Measurements from ENCODE around the gene LPP.

The LPP gene

DNA sequence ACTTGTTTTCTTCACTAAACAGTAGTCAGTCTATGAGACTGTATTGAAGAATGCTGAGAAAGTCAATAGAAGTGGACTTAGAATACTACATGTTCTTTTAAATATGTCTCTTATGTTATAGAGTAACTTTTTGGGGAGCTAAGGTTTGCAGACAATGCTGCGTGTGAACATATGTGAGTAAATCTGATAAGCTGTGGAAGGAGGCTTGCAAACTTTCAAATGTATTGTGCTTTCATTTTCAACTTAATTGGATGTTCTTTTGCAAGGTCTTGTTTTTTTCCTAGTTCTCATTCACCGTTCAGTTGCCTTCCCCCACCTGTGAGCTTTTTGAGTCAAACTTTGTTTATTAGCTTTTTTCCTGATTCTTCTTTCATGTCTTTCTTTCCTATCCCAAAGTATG is 176.2 kb downstream of the LPP start:
- TF ChIP-seq PAX5 (IDR thresholded peaks at IDR 0.05; ENCODE audit: insufficient read depth, low read length, severe bottlenecking) (no peak), SPI1 (IDR thresholded peaks at IDR 0.05; ENCODE audit: low read depth, low read length) (no peak), TAF1 (IDR thresholded peaks at IDR 0.05; ENCODE audit: low read depth, low read length) (no peak), POU2F2 (IDR thresholded peaks at IDR 0.05; ENCODE audit: low read depth, low read length) (no peak), POLR2AphosphoS5 (IDR thresholded peaks at IDR 0.05; ENCODE audit: low read depth, low read length) (no peak), POLR2A (IDR thresholded peaks at IDR 0.05; ENCODE audit: low read depth, low read length) (no peak)
- FAIRE-seq (no peak), DNase-seq (ENCODE audit: insufficient read length, low spot score) (no peak)

- TF ChIP-seq TAF1 (IDR thresholded peaks at IDR 0.05; ENCODE audit: low read depth, low read length) (no peak), POLR2A (IDR thresholded peaks at IDR 0.05; ENCODE audit: low read depth, low read length) (no peak), POU2F2 (IDR thresholded peaks at IDR 0.05; ENCODE audit: low read depth, low read length) (no peak), POLR2AphosphoS5 (IDR thresholded peaks at IDR 0.05; ENCODE audit: low read depth, low read length) (no peak), SPI1 (IDR thresholded peaks at IDR 0.05; ENCODE audit: low read depth, low read length) (no peak), PAX5 (IDR thresholded peaks at IDR 0.05; ENCODE audit: insufficient read depth, low read length, severe bottlenecking) (no peak)
- DNase-seq (ENCODE audit: insufficient read length, low spot score) (no peak), FAIRE-seq (no peak)
Measured at GRCh38 chr3:188331166-188331565, 177.2 kb downstream of the LPP start.

GRCh38 chr3:188332085-188332484 is 178.1 kb downstream of the LPP start:
- TF ChIP-seq POLR2AphosphoS5 (IDR thresholded peaks at IDR 0.05; ENCODE audit: low read depth, low read length), result no peak
- TF ChIP-seq PAX5 (IDR thresholded peaks at IDR 0.05; ENCODE audit: insufficient read depth, low read length, severe bottlenecking), result no peak
- no peak for TF ChIP-seq POU2F2 (IDR thresholded peaks at IDR 0.05; ENCODE audit: low read depth, low read length)
- no peak for TF ChIP-seq SPI1 (IDR thresholded peaks at IDR 0.05; ENCODE audit: low read depth, low read length)
- TF ChIP-seq TAF1 (IDR thresholded peaks at IDR 0.05; ENCODE audit: low read depth, low read length), result no peak
- no peak for TF ChIP-seq POLR2A (IDR thresholded peaks at IDR 0.05; ENCODE audit: low read depth, low read length)
- no peak for DNase-seq (ENCODE audit: insufficient read length, low spot score)
- FAIRE-seq, result no peak

- TF ChIP-seq POU2F2 (IDR thresholded peaks at IDR 0.05; ENCODE audit: low read depth, low read length) (no peak), TAF1 (IDR thresholded peaks at IDR 0.05; ENCODE audit: low read depth, low read length) (no peak), PAX5 (IDR thresholded peaks at IDR 0.05; ENCODE audit: insufficient read depth, low read length, severe bottlenecking) (no peak), POLR2AphosphoS5 (IDR thresholded peaks at IDR 0.05; ENCODE audit: low read depth, low read length) (no peak), SPI1 (IDR thresholded peaks at IDR 0.05; ENCODE audit: low read depth, low read length) (no peak)
- no peak for DNase-seq (ENCODE audit: insufficient read length, low spot score)
- FAIRE-seq, result no peak
Measured at GRCh38 chr3:188335656-188336055, 181.7 kb downstream of the LPP start.

DNA sequence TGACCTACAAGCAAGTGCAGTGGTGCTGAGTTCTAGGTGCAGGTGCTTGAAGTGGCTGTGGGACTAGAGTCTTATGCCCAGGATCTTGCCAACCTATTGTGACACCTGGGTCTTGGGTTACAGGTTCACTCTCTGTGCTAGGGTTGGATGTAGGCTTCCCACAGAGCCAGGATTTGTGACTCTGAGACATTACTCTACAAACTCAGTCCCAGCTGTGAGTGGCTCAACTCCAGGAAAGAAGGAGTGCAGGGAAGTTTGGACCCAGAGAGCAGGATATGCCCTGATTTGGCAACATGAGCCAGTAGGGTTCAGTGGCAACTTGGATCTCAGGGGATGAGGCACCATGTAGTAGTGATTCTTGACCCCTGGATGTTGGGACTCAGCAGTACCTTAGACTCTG is 182.2 kb downstream of the LPP start:
- TF ChIP-seq POLR2AphosphoS5 (IDR thresholded peaks at IDR 0.05; ENCODE audit: low read depth, low read length), result no peak
- no peak for TF ChIP-seq SPI1 (IDR thresholded peaks at IDR 0.05; ENCODE audit: low read depth, low read length)
- no peak for FAIRE-seq

GRCh38 chr3:188337232-188337631 is 183.3 kb downstream of the LPP start:
- FAIRE-seq, result no peak
- TF ChIP-seq TAF1 (IDR thresholded peaks at IDR 0.05; ENCODE audit: low read depth, low read length) (no peak), POU2F2 (IDR thresholded peaks at IDR 0.05; ENCODE audit: low read depth, low read length) (no peak), POLR2AphosphoS5 (IDR thresholded peaks at IDR 0.05; ENCODE audit: low read depth, low read length) (no peak)
- DNase-seq (ENCODE audit: insufficient read length, low spot score), result no peak

More for the DNA sequence above, 182.2 kb downstream of the LPP start:
- no peak for DNase-seq (ENCODE audit: insufficient read length, low spot score)

- TF ChIP-seq TAF1 (IDR thresholded peaks at IDR 0.05; ENCODE audit: low read depth, low read length) (no peak), POLR2AphosphoS5 (IDR thresholded peaks at IDR 0.05; ENCODE audit: low read depth, low read length) (no peak), PAX5 (IDR thresholded peaks at IDR 0.05; ENCODE audit: insufficient read depth, low read length, severe bottlenecking) (no peak), SPI1 (IDR thresholded peaks at IDR 0.05; ENCODE audit: low read depth, low read length) (no peak), POLR2A (IDR thresholded peaks at IDR 0.05; ENCODE audit: low read depth, low read length) (no peak), POU2F2 (IDR thresholded peaks at IDR 0.05; ENCODE audit: low read depth, low read length) (no peak)
- DNase-seq (ENCODE audit: insufficient read length, low spot score) (no peak), FAIRE-seq (no peak)
Measured at GRCh38 chr3:188338086-188338485, 184.1 kb downstream of the LPP start.

- FAIRE-seq (peak; percentile 62), DNase-seq (ENCODE audit: insufficient read length, low spot score) (no peak)
- no peak for TF ChIP-seq POLR2AphosphoS5 (IDR thresholded peaks at IDR 0.05; ENCODE audit: low read depth, low read length)
- no peak for TF ChIP-seq PAX5 (IDR thresholded peaks at IDR 0.05; ENCODE audit: insufficient read depth, low read length, severe bottlenecking)
- TF ChIP-seq TAF1 (IDR thresholded peaks at IDR 0.05; ENCODE audit: low read depth, low read length), result no peak
- TF ChIP-seq SPI1 (IDR thresholded peaks at IDR 0.05; ENCODE audit: low read depth, low read length), result no peak
- TF ChIP-seq POU2F2 (IDR thresholded peaks at IDR 0.05; ENCODE audit: low read depth, low read length), result no peak
- TF ChIP-seq POLR2A (IDR thresholded peaks at IDR 0.05; ENCODE audit: low read depth, low read length), result no peak
Measured at GRCh38 chr3:188339410-188340295, 185.7 kb downstream of the LPP start.

DNA sequence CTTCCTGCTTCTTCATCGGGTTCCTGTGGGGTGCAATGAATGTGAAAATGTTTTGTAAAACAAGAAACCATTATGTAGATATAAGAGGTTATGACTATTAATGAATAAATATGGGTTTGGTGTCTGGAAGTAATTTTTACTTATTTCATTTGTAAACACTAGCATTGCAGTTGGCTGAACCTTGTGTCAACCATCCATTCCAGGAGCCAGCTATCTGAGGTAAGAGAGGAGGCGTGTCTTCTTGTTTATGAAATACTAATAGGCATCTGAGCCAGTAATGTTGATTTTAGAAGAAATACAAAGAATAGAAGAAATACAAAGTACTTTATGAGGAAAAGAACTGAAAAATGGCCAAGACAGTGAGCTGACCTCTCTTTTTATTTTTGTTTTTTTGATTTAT is 187.5 kb downstream of the LPP start:
- no peak for TF ChIP-seq PAX5 (IDR thresholded peaks at IDR 0.05; ENCODE audit: insufficient read depth, low read length, severe bottlenecking)
- TF ChIP-seq TAF1 (IDR thresholded peaks at IDR 0.05; ENCODE audit: low read depth, low read length), result no peak
- no peak for TF ChIP-seq POLR2A (IDR thresholded peaks at IDR 0.05; ENCODE audit: low read depth, low read length)
- TF ChIP-seq SPI1 (IDR thresholded peaks at IDR 0.05; ENCODE audit: low read depth, low read length), result no peak
- no peak for TF ChIP-seq POLR2AphosphoS5 (IDR thresholded peaks at IDR 0.05; ENCODE audit: low read depth, low read length)
- no peak for TF ChIP-seq POU2F2 (IDR thresholded peaks at IDR 0.05; ENCODE audit: low read depth, low read length)
- FAIRE-seq, result no peak
- no peak for DNase-seq (ENCODE audit: insufficient read length, low spot score)

Measured in GM12891 (cell line).